ENCODE results near the gene FHIT. TPM values are rescaled to one million over a fixed set of nuclear protein-coding genes. Genes with fewer than 3 reads are reported as not detected.

The FHIT gene
- total and polyA plus RNA-seq, 4 donors = 2.6 to 21.3 (median 8.7) TPM

GRCh38 chr3:59749291-59749690, 1502.0 kb downstream of the FHIT start:
- Histone ChIP-seq H3K36me3 (ENCODE audit: control insufficient read depth in 4 of 4, insufficient read depth in 4 of 4, low read length in 4 of 4) (no peaks in the 10 kb centered on the region), H3K4me1 (ENCODE audit: control insufficient read depth in 5 of 5, insufficient read depth in 5 of 5, low read length in 5 of 5) (peaks cover 0 to 4% (median 0%) of the 10 kb centered on the region in 5 donors), H3K27me3 (ENCODE audit: control insufficient read depth in 3 of 3, insufficient read depth in 3 of 3, low read length in 2 of 3) (no peaks in the 10 kb centered on the region), H3K9me3 (ENCODE audit: control insufficient read depth in 4 of 4, insufficient read depth in 3 of 4, low read length in 3 of 4) (no peaks in the 10 kb centered on the region), H3K4me3 (no peak overlapping the region), H3K9ac (ENCODE audit: insufficient read depth in 1 of 2, low read length in 2 of 2) (no peak overlapping the region), H3K27ac (ENCODE audit: low read depth in 1 of 2, low read length in 1 of 2) (no peak overlapping the region)
- no peak for DNase-seq
- 28 to 57% methylated on average over 6 of the region's 6 CpGs for WGBS, 2 donors
- no peak for TF ChIP-seq CTCF (IDR thresholded peaks at IDR 0.05; ENCODE audit: control extremely low read depth, extremely low read depth)
- no peak for ATAC-seq (ENCODE audit: insufficient read depth, low FRiP score)

DNA sequence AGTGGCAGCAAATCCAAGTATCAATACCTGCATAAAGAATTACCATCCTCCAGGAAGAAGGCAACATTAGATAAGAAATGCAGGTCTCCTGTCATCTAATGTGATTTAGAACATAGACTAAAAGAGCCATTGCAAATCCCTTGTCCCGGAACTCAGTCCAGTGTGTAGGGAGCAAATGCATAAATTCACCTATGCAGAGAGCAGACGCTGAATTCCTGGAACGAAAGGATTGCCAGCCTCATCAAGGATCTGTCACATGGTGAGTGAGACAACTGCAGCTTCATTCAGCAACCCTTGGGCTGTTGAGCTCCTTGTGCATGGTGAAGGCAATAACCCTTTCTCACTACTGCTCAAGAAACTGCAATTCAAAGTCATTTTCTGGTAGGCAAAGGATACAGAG, 1504.7 kb downstream of the FHIT start:
- H3K27ac ChIP-seq (ENCODE audit: low read depth in 1 of 2, low read length in 1 of 2) = no peak overlapping the region
- H3K9me3 ChIP-seq (ENCODE audit: control insufficient read depth in 4 of 4, insufficient read depth in 3 of 4, low read length in 3 of 4) = no peaks in the 10 kb centered on the region
- no peaks in the 10 kb centered on the region for H3K4me1 ChIP-seq (ENCODE audit: control insufficient read depth in 5 of 5, insufficient read depth in 5 of 5, low read length in 5 of 5)
- TF ChIP-seq CTCF (IDR thresholded peaks at IDR 0.05; ENCODE audit: control extremely low read depth, extremely low read depth) = no peak
- ATAC-seq (ENCODE audit: insufficient read depth, low FRiP score) (no peak), DNase-seq (no peak)
- no peak overlapping the region for H3K4me3 ChIP-seq
- H3K9ac ChIP-seq (ENCODE audit: insufficient read depth in 1 of 2, low read length in 2 of 2) = no peak overlapping the region
- 96 to 100% methylated on average over 3 of the region's 3 CpGs for WGBS, 2 donors
- no peaks in the 10 kb centered on the region for H3K36me3 ChIP-seq (ENCODE audit: control insufficient read depth in 4 of 4, insufficient read depth in 4 of 4, low read length in 4 of 4)
- H3K27me3 ChIP-seq (ENCODE audit: control insufficient read depth in 3 of 3, insufficient read depth in 3 of 3, low read length in 2 of 3) = no peaks in the 10 kb centered on the region

DNA sequence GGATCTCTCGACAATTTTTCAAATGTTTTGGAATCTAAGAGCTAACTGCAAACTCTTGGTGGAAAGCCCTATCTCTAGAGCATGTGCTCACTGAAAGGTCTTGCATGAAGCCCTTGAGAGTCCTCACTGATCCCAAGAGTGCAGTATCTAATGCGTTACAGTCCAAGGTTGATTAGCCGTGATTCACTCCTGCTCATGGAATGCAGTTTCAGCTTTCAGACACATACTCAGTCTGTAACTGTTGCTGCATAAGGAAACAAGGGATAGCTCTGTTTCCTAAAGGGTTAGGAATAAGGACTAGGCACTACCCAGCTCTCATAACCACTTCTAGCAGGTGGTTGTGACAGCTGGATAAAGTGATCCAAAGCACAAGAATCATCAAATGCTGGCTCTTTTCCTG, 1514.0 kb downstream of the FHIT start:
- ATAC-seq (ENCODE audit: insufficient read depth, low FRiP score) (no peak), DNase-seq (no peak)
- TF ChIP-seq CTCF (IDR thresholded peaks at IDR 0.05; ENCODE audit: control extremely low read depth, extremely low read depth) = no peak
- Histone ChIP-seq H3K27me3 (ENCODE audit: control insufficient read depth in 3 of 3, insufficient read depth in 3 of 3, low read length in 2 of 3) (no peaks in the 10 kb centered on the region), H3K9me3 (ENCODE audit: control insufficient read depth in 4 of 4, insufficient read depth in 3 of 4, low read length in 3 of 4) (no peaks in the 10 kb centered on the region), H3K36me3 (ENCODE audit: control insufficient read depth in 4 of 4, insufficient read depth in 4 of 4, low read length in 4 of 4) (no peaks in the 10 kb centered on the region), H3K27ac (ENCODE audit: low read depth in 1 of 2, low read length in 1 of 2) (no peak overlapping the region), H3K9ac (ENCODE audit: insufficient read depth in 1 of 2, low read length in 2 of 2) (no peak overlapping the region), H3K4me1 (ENCODE audit: control insufficient read depth in 5 of 5, insufficient read depth in 5 of 5, low read length in 5 of 5) (no peaks in the 10 kb centered on the region), H3K4me3 (no peak overlapping the region)
- WGBS, 2 donors = 79 to 93% methylated on average over 3 of the region's 3 CpGs

DNA sequence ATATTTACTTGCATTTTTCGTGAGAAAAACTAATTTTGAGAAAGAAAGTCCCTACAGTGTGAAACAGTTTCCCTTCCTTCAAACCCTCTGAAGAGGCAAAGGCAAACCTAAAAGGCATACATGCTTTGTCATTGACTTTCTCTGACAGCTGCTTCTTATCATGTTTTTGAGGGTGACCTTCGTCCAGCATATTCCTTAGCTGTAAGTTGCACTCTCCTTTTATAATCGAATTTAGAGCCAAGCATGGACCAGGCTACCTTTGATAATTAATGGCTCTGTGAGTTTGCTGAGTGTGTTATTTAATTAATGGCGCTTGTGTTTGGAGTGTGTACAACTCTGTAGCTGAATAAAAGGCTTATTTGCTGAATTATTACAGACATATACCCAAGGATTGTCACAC, 1517.2 kb downstream of the FHIT start:
- no peak for ATAC-seq (ENCODE audit: insufficient read depth, low FRiP score)
- H3K27ac ChIP-seq (ENCODE audit: low read depth in 1 of 2, low read length in 1 of 2) = no peak overlapping the region

More for the DNA sequence above, 1517.2 kb downstream of the FHIT start:
- Histone ChIP-seq H3K9ac (ENCODE audit: insufficient read depth in 1 of 2, low read length in 2 of 2) (no peak overlapping the region), H3K4me3 (no peak overlapping the region), H3K27me3 (ENCODE audit: control insufficient read depth in 3 of 3, insufficient read depth in 3 of 3, low read length in 2 of 3) (no peaks in the 10 kb centered on the region), H3K9me3 (ENCODE audit: control insufficient read depth in 4 of 4, insufficient read depth in 3 of 4, low read length in 3 of 4) (no peaks in the 10 kb centered on the region), H3K36me3 (ENCODE audit: control insufficient read depth in 4 of 4, insufficient read depth in 4 of 4, low read length in 4 of 4) (no peaks in the 10 kb centered on the region), H3K4me1 (ENCODE audit: control insufficient read depth in 5 of 5, insufficient read depth in 5 of 5, low read length in 5 of 5) (no peaks in the 10 kb centered on the region)
- 59 to 72% methylated on average over 4 of the region's 4 CpGs for WGBS, 2 donors
- TF ChIP-seq CTCF (IDR thresholded peaks at IDR 0.05; ENCODE audit: control extremely low read depth, extremely low read depth) = no peak
- no peak for DNase-seq

Data from lung (tissue), 12 donors.